BJ (cell line): ENCODE results near the gene JOSD2. TPM values are rescaled to one million over a fixed set of nuclear protein-coding genes. Genes with fewer than 3 reads are reported as not detected.
A peak's percentile ranks its signal among the peaks of the same experiment; 100 is the strongest.

Source experiments
- CTCF ChIA-PET: fragments of 350-600 bp; formaldehyde crosslinking; extraction: SDS; loops from one replicate; lab custom pipeline; 2021; ENCODE audit warnings: antibody characterized with exemption, inconsistent platforms; lab: Yijun Ruan, JAX
- POLR2A ChIA-PET: fragments of 300-600 bp; sonication (Branson Sonifier 250); formaldehyde crosslinking; extraction: SDS; loops from one replicate; lab custom pipeline; 2021; ENCODE audit warnings: antibody characterized with exemption; lab: Charles Lee
- DNase-seq: peaks from one replicate; pipeline ENCODE4 v3.0.0-alpha.2; 2011; ENCODE audit warnings: low read depth
- H3K27me3 ChIP-seq: 2 replicates; pipeline ENCODE4 v1.6.0; 2011; ENCODE audit warnings: low read length; ENCODE audit not compliant: control insufficient read depth, insufficient read depth
- H3K36me3 ChIP-seq: 2 replicates; pipeline ENCODE4 v1.5.1; 2011; ENCODE audit warnings: low read length; ENCODE audit not compliant: control insufficient read depth, insufficient read depth
- H3K4me3 ChIP-seq: 2 replicates; pipeline ENCODE4 v1.5.1; 2011; ENCODE audit warnings: low read depth, mild to moderate bottlenecking, control low read depth, low read length
- CTCF ChIP-seq: IDR thresholded peaks from 2 replicates; pipeline ENCODE4 v1.5.1; 2011; ENCODE audit warnings: low read depth, mild to moderate bottlenecking, control low read depth, inconsistent platforms, low read length, moderate library complexity; ENCODE audit not compliant: insufficient read depth
- polyA plus RNA-seq: library from polyadenylated mRNA; depleted of rRNA; stranded (reverse); fragments of >200 nt; gene quantifications from 2 replicates; pipeline ENCODE4 v1.2.3, GENCODE V29; 2011

JOSD2 gene
- polyA plus RNA-seq, 1 experiment = 44.9 TPM

GRCh38 chr19:50522881-50523280 lies 11.9 kb upstream of the JOSD2 start:
- POLR2A ChIA-PET = no interaction called here
- CTCF ChIA-PET = interaction anchor here (3.8 kb wide), 1 partner anchor 15 kb away, joined by 16 read pairs; no protein-coding TSS in a partner anchor
- no peak for TF ChIP-seq CTCF

GRCh38 chr19:50520822-50521465 lies 10.0 kb upstream of the JOSD2 start:
- CTCF ChIA-PET = interaction anchor here (1.2 to 3.8 kb wide), 2 partner anchors 17 to 263 kb away, joined by 6 to 16 read pairs; no protein-coding TSS in a partner anchor
- POLR2A ChIA-PET = no interaction called here
- DNase-seq = no peak
- H3K4me3 ChIP-seq = no peak overlapping the region
- no peaks in the 10 kb centered on the region for H3K36me3 ChIP-seq
- TF ChIP-seq CTCF = no peak
- H3K27me3 ChIP-seq = no peaks in the 10 kb centered on the region

More at GRCh38 chr19:50522881-50523280, 11.9 kb upstream of the JOSD2 start:
- Histone ChIP-seq H3K36me3 (no peaks in the 10 kb centered on the region), H3K27me3 (no peaks in the 10 kb centered on the region), H3K4me3 (no peak overlapping the region)
- DNase-seq = no peak

- Histone ChIP-seq H3K36me3 (no peaks in the 10 kb centered on the region), H3K27me3 (no peaks in the 10 kb centered on the region), H3K4me3 (no peak overlapping the region)
- no peak for TF ChIP-seq CTCF
- ChIA-PET POLR2A (no interaction called here), CTCF (interaction anchor here (0.6 to 1.3 kb wide), 2 partner anchors 19 to 382 kb away, joined by 3 to 4 read pairs; no protein-coding TSS in a partner anchor)
- no peak for DNase-seq
These were observed 8.1 kb upstream of the JOSD2 start for GRCh38 chr19:50519006-50519575.

- ChIA-PET POLR2A (no interaction called here), CTCF (interaction anchor here (1.3 kb wide), 1 partner anchor 19 kb away, joined by 4 read pairs; no protein-coding TSS in a partner anchor)
- no peaks in the 10 kb centered on the region for H3K27me3 ChIP-seq
- no peaks in the 10 kb centered on the region for H3K36me3 ChIP-seq
- 0 out of 2 replicates have a peak, but pooled peaks have one; percentile 6 for TF ChIP-seq CTCF
- no peak overlapping the region for H3K4me3 ChIP-seq
- DNase-seq = no peak
These were observed 7.4 kb upstream of the JOSD2 start for GRCh38 chr19:50518091-50519005.
